ENCODE results near the gene PHF21B.

The PHF21B gene

GRCh38 chr22:44951510-44951816, 58.3 kb downstream of the PHF21B start:
- no peak for TF ChIP-seq CTCF (IDR thresholded peaks at IDR 0.05; ENCODE audit: control insufficient read depth, insufficient read depth, low read depth, low read length, missing control alignments)
- H3K4me3 ChIP-seq (ENCODE audit: control insufficient read depth, low read depth, low read length), result no peak overlapping the region
- no peak for DNase-seq (ENCODE audit: low read depth)

- DNase-seq (ENCODE audit: low read depth), result no peak
- no peak for TF ChIP-seq CTCF (IDR thresholded peaks at IDR 0.05; ENCODE audit: control insufficient read depth, insufficient read depth, low read depth, low read length, missing control alignments)
- H3K4me3 ChIP-seq (ENCODE audit: control insufficient read depth, low read depth, low read length), result no peak overlapping the region
These were observed 58.8 kb downstream of the PHF21B start for GRCh38 chr22:44950806-44951509.

- no peak for TF ChIP-seq CTCF (IDR thresholded peaks at IDR 0.05; ENCODE audit: control insufficient read depth, insufficient read depth, low read depth, low read length, missing control alignments)
- no peak for DNase-seq (ENCODE audit: low read depth)
- no peak overlapping the region for H3K4me3 ChIP-seq (ENCODE audit: control insufficient read depth, low read depth, low read length)
These were observed 62.0 kb downstream of the PHF21B start for GRCh38 chr22:44947846-44948245.

GRCh38 chr22:44947049-44947448, 62.8 kb downstream of the PHF21B start:
- TF ChIP-seq CTCF (IDR thresholded peaks at IDR 0.05; ENCODE audit: control insufficient read depth, insufficient read depth, low read depth, low read length, missing control alignments), result no peak
- DNase-seq (ENCODE audit: low read depth), result no peak
- no peak overlapping the region for H3K4me3 ChIP-seq (ENCODE audit: control insufficient read depth, low read depth, low read length)

- no peak for DNase-seq (ENCODE audit: low read depth)
- TF ChIP-seq CTCF (IDR thresholded peaks at IDR 0.05; ENCODE audit: control insufficient read depth, insufficient read depth, low read depth, low read length, missing control alignments), result no peak
- no peak overlapping the region for H3K4me3 ChIP-seq (ENCODE audit: control insufficient read depth, low read depth, low read length)
These were observed 64.8 kb downstream of the PHF21B start for GRCh38 chr22:44944883-44945601.

GRCh38 chr22:44943701-44944324, 66.0 kb downstream of the PHF21B start:
- no peak for DNase-seq (ENCODE audit: low read depth)
- H3K4me3 ChIP-seq (ENCODE audit: control insufficient read depth, low read depth, low read length), result no peak overlapping the region
- no peak for TF ChIP-seq CTCF (IDR thresholded peaks at IDR 0.05; ENCODE audit: control insufficient read depth, insufficient read depth, low read depth, low read length, missing control alignments)
